Right forelimb (tissue), 1 donor: Measurements from ENCODE around the gene SNX4.
"Not testable (repeated sequence)": the region's sequence is repeated elsewhere in the genome, so short reads cannot be mapped to it uniquely, and the experiment has no call there.

Experiments
- DNase-seq: peaks from one replicate; pipeline ENCODE4 v3.0.0-alpha.2; 2018

SNX4 gene

DNA sequence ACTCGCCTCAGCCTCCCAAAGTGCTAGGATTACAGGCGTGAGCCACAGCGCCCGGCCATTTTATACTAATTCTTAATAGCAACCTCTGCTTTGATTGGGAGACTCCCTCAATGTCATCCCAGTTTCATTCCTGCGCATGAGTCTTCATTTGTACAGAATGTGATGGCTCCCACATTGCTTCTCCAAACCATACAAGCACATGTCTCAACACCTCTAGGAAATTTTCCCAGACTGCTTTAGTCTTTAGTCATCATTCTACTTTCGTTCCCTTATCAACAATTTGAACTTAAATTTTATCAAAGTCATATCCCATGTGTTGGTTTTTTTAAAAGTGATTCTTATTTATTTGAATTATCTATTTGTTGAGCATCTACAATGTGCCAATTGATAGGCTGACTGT is 58.1 kb downstream of the SNX4 start:
- no peak for DNase-seq

DNA sequence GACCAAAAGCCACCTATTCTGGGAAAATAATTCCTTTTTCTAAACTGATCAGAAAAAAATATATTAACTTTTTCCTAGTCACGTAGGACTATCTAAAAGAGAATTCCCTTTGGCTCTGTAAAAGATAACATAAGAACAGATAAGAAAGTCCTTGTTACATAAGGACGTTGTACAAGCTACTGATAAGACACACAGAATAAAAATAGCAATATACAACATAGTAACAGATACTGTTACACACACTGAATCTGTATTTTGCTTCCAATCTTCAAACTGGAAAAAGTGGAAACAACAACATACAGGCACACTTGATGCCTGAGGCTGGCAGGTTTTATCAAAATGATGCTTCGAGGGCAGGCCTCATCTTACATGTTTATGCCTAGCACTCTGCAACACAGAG is 59.8 kb downstream of the SNX4 start:
- no peak for DNase-seq

DNA sequence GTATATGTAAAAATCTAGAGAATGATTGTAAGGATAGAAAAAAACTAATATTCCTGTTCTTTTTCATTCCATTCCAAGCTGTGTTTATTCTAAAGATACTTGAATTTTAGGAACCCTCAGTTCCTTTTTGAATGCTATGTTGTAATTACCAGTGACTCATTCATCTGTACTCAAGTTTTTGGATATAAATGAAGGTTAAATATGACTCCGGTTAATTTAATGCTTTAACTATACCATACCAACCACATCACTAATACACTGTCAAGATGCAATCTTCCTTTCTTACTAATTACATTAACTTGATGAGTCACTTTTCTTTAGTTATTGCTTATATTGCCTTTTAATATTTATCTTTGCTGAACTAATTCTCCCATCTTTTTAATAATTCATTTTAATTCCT is 76.1 kb downstream of the SNX4 start:
- no peak for DNase-seq

DNA sequence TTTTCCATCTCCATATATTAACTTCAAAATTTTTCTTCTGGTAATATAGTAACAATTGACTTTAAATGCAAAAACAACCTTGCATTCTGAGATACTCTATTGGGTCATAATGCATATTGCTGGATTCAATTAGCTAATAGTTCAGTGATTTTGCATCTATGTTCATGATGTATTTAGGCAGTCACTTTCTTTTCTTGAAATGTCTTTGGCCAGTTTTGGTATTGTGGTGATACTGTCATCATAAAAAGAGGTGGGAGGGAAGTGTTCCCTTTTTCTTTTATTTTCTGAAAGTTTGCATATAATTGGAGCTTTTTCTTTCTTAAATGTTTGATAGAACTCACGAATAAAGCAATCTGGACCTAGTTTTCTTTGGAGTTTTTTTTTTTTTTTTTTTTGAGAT is 77.5 kb downstream of the SNX4 start:
- no peak for DNase-seq

DNA sequence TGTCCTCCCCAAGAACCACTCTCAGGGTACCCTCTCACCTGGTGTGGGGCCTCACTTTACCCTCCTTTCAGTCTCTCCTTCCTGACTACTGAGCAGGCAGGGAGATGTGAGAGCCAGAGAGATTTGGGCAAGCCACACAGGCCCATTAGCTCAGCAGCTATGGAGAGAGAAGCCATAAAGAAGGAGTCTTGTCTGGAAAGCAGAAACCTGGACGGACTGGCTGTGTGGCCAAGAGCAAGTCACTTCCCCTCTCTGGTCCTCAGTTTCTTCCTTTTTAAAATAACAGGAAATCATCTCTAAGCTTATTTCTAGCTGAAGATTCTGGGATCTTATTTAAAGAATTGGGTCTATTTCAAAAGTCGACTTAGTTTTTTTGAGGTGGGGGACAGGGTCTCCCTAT is 79.0 kb downstream of the SNX4 start:
- DNase-seq: no peak

DNA sequence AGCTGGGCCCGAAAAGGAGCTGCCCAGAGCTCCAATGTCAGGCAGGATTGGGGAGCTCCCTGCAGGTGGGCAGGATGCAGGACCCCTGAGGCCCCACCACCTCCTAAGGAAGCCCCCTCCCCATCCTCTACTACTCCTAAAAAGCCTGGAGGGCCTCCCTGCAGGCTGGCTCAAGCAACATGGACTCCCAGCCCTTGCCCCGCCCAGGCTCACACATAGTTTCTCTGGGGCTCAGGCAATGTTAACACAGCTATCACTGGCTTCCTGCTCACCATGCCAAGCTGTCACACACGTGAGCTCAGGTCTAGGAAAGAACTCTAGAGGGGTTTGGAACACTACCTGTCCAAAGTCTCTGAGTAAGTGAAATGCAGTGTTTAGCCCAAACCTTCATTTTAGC is 79.4 kb downstream of the SNX4 start:
- DNase-seq: no peak

DNA sequence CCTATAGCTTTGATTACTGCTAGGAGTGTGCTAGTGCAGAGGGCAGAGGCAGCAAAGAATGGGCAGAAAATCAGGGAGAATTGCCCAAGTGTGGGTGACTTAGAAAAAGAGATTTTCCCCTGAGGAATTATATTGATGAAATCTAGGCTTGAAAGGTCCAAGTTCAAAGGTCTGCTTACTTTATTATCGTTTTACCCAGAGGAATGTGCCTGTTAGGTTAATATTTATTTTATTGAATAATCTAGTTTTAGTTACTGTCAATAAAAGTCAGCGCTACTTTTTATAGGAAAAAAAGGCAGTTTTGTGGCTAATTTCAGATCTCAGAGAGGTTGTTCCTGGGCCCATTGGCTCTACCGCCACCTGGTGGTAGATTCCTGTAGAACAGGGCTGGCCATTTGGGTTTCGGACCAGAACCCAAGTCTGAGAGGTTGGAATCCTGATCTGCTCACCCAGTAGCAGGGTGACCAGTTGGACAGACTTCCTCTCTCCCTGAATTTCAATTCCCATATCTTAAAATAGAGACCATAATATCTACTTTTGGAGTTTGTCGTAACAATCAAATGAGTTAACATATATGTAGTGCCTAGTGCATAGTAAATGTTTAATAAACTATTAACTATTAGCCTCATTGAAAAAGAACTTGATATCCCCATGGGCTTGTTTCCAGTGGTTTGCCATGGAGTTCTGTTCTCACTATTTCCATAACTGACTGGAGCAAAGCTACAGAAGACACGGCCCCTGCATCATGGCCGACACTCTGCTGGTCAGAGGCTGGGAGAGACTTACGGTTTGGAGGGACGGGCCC is 82.2 kb downstream of the SNX4 start:
- peak; percentile 69 for DNase-seq

DNA sequence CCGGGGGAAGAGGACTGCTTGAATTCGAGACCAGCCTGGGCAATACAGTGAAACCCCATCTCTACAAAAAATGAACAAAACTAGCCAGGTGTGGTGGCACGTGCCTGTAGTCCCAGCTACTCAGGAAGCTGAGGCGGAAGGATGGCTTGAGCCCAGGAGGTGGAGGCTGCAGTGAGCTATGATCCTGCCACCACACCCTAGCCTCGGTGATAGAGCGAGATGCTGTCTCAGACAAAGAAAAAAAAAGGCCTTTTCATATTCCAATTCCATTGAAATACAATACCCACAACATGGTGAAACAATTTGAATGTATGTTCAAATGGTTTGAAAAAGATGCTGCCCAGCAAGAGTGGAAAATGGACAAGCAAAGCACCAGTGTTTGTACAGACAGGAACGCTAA is 83.1 kb downstream of the SNX4 start:
- DNase-seq: no peak

DNA sequence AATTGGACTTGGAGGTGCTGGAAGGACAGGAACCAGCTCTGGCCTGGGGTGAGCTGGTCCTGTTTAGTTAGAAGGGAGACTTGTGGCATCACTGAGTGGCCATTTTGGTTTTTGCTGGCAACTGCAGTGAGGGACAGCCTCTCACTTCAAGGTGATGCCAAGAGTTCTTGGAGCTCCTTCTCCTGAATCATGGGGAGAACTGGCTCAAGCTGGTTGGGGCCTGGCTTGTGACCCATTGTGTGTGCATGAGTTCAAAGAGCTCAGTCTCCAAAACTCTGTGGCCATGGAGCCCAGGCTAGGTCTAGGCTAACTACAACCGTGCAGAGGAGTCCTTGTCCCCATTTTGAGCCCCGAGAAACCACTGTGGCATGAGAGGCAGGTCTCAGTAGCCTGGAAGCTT is 84.8 kb downstream of the SNX4 start:
- DNase-seq: no peak

DNA sequence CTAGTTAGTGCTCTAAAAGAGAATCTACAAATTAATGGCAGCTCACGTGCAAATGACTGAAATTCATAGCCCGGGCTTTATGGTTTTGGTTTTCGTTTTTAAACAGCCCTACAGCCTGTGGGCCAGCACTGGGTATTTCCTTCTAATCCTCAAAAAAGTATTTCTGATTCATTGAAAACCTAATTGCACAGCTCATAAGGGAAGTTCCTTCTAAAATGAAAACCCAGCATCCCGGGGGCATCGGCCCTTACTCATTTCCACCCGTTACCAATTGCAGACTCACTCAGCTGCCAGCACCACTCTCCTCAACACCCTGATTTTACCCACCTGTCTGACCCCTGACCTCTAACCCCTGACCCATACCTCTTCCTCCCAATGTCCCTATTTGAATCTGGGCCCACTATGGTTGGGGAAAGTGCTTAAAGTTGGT is 85.4 kb downstream of the SNX4 start:
- no peak for DNase-seq

DNA sequence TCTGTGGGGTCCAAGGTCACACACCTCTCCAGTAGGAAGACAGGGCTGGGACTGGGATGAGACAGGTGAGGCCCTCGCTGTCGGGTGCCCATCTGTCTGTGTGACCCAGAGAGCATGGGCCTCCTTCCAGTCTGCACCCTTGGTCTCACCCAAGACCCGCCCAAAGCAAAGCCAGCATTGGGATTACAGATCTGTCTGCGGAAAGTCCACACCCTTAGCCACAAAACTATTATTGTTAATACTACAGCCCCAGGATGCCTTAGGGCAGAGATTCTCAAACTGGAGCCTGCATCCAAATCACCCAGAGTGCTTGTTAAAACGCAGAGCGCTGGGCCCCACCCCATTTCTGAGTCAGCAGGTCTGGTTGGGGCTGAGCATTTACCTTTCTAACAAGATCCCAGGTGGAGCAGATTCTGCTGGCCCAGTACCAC is 86.4 kb downstream of the SNX4 start:
- no peak for DNase-seq

DNA sequence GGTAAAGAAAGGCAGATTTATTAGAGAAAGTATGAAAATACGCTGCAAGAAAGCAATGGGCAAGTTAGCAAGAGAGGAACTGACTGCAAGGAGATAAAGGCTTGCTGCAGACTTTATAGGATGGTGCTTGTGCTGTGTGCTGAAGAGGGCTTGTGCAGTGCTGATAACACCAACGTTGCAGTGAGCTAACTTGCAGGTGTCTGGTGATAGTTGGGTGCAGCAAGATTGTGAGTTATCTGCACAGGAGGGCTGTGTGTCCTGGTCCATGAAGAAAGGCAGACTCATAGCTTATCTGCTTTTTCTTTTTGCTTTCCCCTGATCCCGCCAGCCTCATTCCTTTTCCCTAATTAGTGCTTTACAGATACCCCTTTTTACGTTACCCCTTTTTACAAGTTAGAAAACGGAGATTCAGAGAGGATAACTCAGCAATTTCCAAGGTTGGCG is 86.9 kb downstream of the SNX4 start:
- DNase-seq: no peak

DNA sequence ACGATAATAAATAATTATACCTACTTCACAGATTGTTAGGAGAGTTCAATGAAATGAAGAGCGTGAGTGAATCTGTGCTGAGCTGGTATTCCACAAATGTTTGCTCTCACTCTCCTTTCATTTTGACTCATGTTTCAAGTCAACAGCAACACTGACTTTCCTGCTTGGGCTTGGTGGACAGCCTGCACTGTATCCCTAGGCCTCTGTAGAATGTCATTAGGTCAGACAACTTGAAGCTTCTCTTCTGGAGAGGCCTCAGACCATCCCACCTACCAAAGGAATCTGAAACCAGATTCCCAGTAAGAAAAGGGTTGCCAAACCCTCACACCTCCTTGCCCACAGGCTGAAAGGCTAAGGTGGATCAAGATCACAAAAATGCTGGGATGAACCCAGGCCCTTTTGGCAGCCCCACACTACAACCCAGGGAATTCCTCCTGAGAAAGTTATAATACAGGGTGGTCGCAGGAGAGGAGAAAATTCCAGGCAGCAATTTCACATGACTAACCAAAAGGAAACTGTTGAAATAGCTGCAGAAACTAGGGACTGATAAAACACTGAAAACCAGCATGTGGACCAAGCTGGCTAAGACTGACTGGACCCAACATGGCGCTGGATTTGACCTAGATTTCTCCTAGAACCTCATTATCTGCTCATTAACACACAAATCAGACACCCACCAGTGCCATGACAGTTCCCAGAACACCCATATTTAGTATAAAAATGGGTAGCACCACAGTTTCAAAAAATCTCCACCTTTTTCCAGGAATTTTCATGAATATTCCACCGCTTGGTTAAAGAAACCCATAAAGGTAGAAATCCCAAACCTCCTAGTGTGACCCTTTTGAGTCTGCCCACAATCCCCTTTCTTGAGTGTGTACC is 87.9 kb downstream of the SNX4 start:
- no peak for DNase-seq

DNA sequence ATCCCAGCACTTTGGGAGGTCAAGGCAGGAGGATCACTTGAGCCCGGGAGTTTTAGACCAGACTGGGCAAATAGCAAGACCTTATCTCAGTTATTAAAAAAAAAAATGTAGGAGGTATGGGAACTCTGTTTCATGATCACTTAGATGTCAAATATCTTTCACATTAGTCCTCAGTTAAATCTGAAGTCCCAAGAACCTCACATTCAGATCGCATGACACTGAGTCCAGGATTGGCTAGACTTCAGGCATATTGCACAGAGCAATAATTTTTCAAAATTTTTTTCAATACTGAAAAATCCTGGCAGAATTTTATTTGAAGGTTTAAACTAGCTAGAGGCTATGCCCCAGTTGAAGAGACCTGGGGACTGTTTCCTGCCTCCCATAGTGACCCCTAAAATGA is 88.6 kb downstream of the SNX4 start:
- DNase-seq: no peak

DNA sequence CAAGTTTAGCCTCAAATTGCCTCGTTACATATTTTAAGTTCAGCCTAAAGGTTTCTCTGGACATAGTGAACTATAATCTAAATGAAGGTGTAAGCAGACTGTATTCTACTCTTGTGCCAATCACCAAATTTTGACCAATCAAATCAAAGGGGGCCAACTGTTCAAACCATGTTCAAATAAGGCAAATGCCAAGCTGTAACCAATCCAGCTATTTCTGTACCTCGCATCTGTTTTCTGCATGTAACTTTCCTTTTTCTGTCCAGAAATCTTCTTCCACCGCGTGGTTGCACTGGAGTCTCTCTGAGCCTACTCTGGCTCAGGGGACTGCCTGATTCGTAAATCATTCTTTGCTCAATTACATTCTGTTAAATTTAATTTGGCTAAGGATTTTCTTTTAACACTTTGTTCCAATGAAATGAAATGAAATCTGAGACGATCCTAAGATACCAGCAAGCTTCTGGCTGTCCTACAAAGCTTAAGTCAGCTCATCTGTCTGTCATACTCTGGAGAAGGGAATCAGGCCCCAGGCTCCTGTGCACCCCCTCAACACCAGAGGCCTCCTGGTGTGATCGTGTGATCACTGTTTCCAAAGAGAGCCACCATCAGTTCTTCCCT is 91.7 kb downstream of the SNX4 start:
- no peak for DNase-seq

DNA sequence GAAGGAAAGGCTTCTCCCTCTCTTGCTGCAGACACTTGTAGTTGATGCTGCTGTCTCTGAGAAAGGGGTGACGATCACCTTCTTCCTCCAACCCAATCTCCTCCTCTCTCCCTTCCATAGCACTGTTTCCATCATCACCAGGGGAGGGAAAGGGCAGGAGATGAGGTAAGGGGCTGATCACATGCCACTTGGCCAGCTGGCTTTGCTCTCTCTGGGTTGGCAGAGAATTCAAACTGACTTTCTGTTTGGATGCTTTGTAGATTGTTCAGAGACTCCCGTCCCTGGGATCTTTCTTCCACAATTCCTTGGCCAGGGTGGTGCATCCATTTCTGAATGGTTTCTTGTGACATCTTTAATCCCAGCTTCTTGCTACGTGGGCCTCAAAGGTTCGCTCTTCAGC is 101.7 kb downstream of the SNX4 start:
- DNase-seq: no peak

DNA sequence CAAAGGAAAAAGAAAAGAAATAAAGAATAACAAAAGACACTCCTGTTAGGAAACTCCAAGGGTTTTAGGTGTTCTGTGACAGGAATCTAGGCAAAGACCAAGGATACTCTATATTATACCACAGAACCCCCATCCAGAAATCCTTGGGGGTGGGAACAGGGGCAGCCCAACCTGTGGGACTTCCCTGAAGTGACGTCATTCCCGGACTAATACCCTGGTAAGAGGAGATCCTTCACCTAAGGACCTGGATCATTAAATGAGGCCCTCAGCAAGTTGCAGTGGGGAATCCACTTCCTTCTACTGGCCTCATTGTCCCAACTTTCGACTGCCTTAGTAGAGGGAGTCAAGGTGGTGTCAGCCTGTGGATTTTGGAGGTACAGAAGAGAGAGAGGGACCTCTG is 103.8 kb downstream of the SNX4 start:
- DNase-seq: no peak

DNA sequence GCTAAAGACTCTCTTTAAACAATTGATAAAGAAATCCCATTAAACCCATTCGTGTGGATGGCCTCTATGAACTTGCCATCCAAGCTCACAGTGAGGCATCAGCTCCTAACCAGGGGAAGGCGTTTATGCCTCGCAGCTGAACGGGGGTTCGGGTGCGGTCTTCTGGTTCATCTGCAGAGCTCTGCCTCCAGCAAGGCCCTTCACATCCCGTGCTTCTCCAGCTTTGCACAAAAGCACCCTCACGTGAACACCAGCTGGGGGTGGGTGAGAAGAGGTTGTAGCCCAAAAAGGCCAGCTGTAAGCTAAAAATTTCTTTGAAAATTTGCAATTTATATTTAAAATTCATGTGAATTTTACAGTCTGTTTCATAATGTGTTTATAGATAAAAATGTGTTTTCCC is 105.3 kb downstream of the SNX4 start:
- DNase-seq: no peak

DNA sequence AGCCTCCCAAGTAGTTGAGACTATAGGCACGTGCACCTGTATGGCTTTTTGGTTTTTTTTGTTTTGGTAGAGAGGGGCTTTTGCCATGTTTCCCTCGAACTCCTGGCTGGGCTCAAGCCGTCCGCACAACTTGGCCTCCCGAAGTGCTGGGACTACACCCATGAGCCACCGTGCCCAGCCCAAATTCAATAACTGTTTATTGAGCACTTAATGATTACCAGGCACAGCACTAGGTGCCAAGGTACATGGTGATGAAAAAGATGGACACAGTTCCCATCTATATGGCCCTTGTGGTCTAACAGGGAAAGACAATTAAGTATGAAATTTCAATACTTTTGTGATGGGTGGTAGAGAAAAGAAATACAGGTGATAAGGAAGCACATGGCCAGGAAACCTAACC is 109.1 kb downstream of the SNX4 start:
- no peak for DNase-seq

DNA sequence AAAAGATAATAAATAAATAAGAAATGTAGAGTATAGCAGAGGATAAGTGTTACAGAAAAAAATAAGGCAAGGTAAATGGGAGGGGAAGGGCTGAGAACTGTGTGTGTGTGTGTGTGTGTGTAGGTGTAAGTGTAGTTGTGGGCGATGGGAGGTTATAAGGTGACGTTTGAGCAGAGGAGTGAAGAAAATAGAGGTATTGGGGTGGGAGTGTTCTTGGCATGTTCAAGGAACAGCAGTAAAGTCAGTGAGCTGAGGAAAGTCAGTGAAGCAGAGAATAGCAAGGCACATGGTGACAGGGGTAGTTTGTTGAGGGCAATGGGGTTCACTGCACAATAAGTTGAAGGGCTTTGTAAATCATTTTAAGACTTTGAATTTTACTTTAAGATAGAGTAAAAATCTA is 113.9 kb downstream of the SNX4 start:
- DNase-seq: no peak

DNA sequence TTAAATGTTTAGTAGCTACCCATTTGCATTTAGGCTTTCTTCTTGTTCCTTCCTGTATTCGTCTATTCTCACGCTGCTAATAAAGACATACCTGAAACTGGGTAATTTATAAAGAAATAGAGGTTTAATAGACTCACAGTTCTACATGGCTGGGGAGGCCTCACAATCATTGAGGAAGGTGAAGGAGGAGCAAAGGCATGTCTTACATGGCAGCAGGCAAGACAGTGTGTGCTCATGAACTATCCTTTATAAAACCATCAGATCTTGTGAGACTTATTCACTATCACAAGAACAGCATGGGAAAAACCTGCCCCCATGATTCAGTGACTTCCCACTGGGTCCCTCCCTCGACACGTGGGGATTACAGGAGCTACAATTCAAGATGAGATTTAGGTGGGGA is 114.5 kb downstream of the SNX4 start:
- not testable (repeated sequence) for DNase-seq

DNA sequence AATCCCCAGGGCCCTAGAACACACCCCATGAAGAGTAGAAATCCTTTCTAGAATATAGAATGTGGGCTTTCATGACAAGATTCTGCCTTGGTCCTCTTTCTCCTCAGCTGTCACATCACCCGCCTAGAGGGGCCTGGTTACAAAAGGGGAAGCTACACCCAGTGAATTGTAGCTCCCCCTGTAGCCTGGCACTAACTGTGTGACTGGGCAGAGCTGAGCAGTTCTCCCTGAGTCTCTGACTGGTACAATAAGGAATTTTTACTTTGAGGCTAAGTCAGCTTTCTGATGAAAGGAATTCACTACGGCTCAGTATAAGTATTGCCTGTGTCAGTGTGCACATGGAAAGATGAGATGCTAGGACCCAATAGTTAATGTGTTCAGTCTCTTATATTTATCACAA is 116.2 kb downstream of the SNX4 start:
- no peak for DNase-seq

DNA sequence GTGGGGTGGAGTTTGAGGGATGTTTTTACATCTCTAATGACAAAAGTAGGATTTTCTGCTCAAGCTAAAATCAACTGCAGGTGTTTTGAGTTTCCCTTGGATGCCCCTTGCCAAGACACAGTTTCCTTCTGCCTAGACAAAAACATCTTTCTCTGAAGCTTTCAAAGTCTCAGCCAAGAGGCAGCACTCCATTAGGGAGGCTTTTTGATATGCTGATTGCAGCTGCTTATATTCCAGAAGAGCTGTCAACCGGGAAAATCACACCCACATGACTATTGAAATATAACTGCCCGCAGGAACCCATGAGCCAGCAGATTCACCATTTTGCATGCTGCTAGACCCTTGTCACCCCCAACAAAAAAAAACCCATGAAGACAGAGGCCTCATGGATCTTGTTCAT is 117.4 kb downstream of the SNX4 start:
- no peak for DNase-seq

DNA sequence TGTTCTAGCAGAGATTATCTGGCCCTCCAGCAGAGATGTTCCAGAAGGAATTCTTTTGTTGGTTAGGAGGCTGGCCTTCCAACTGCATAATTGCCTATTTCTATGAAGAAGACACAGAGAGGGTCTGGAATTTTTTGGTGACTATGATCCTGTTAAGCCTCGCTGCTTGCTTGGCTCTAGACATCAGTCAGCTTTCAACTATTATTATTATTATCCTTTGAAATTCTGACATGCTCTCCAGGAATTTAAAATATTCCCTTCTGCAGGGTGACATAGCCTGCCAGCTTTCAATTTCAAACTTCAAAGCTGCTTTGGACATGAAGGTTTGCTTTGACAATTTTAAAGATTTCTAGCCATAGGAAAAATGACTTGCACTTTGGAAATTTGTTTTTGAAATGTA is 118.6 kb downstream of the SNX4 start:
- DNase-seq: no peak
